Measurements from ENCODE around the gene HMCES.
A peak's percentile ranks its signal among the peaks of the same experiment; 100 is the strongest.
"Not testable (repeated sequence)": the region's sequence is repeated elsewhere in the genome, so short reads cannot be mapped to it uniquely, and the experiment has no call there.

The HMCES gene

DNA sequence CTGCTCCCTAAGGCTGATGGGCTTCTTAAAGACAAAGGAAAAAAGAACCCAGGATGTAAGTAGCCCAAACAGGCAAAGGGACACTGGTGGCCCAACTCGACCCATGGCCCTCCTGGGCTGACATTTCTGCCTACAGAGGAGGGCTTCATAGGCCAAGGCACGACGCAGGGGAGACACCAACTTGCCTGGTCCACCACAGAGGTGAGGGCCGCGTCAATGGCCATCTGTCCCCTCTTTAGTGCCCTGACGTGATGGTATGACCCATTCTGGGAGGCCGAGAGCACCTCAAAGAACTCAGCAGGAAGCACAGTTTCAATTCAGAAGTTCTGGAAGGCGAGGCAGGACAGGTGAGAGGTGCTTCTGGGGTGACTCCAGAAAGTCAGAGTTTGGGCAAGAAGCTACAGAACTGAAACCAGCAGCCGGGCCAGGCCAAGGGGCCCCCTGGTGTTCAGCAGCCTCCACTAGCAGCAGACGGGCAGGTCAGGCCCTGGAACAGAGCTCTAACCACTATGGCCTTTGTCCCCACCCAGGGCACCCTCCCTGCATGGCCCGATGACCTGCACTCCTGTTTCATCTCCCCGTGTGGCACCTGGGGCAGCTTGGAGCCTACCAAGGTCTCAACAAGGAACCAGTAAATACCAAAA, 45.1 kb downstream of the HMCES start:
- DNase-seq = peak; percentile 42

DNA sequence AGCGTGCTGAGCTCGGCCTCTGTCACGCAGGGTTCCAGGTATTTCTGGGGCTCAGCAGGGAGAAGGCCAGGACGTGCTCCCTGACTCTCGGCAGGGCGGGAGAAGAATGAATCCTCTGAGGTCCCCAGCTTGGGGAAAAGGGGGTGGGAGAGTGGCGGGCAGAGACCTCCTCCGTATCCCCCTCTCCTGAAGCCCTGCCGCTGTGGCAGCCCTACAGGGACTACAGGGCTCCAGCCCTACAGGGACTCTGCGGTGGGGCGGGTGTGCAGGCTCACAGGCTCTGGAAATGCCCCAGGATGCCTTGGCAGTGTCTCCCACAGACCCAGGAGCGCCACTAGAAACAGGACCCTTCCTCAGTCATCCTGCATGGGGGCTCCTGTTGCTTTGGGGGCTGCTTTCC, 46.2 kb downstream of the HMCES start:
- DNase-seq = no peak

DNA sequence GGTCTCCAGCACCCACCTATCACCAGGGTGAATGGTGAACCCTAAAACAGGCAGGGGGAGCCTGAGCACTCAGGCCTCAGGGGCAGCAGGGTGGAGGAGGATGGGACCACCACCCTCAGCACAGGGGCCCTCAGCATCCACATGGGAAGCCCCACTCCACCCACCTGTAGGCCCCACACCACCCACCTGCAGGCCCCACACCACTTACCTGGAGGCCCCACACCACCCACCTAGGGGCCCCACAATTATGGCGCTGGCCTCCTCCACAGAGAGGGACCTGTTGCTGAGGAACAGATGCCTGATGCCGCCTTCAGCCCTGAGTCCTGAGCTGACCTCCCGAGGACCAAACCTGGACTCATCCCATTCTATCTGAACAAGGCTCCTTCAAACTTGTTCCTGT, 46.7 kb downstream of the HMCES start:
- DNase-seq = no peak

DNA sequence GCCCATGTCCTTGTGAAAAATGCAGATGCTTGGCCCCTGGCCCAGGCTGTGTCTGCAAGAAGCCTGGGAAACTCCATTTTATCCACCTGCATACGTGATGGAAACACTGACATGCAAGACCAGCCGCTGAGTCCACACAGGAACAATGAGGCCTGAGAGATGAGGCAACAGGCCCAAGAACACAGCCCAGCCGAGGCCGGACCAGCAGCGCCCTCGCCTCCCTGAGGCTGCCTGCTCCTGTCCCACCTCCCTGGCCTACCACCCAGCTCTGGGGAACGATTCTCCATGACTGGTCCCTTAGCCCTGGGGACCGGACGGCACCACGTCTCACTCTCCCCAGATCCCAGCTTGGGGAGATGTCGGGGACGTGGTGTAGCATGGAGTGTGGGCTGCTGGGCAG, 47.5 kb downstream of the HMCES start:
- no peak for DNase-seq

DNA sequence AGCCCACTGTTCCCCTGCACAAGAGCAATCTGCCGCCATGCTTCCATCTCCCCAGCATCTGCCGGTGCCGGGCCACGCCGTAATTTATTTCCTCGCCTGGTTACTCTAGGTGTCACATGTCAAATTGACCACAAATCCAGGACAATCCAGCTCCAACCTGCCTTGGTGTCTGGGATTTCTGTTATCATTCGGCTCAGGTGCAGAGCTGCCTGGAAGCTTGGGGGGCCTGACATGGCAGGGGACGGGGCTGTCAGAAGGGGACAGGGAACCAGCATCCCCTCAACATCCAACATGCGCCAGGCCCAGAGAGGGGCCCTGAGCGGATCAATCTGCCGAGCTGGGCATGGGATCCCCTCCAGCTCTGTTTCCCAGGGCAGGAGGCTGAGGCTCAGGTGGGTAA, 47.9 kb downstream of the HMCES start:
- no peak for DNase-seq

DNA sequence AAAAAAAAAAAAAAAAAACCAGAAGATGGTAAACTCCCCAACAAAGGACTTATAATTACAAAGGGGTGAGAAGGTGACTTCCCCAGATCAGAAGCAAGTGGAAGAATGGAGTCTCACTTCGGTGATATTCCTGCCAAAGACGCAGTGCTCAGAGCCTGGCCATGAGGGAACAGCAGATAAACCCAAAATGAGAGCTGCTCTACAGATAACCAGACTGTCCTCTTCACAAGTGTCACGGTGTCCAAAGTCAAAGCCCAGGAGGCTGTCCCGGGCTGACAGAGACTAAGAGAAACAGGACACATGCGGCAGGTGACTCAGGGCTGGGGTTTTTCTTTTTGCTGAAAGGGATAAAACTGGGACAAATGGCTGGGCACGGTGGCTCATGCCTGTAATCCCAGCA, 48.8 kb downstream of the HMCES start:
- peak; percentile 49 for DNase-seq

DNA sequence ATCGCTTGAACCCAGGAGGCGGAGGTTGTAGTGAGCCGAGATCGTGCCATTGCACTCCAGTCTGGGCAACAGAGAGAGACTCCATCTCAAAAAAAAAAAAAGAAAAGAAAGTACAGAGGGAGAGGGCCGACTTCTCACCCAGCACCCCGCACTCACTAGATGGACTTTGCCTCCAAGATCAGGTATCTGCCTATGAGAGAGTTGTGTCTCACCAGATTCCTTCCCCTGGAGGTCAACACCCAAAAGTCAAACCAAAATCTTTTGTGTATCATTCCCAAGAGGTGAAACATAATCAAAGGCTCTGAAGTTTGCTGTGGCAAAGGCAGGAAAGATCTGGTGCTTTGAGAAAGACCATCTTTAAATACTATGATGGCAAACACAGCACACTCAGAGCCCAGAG, 51.2 kb downstream of the HMCES start:
- DNase-seq = no peak

DNA sequence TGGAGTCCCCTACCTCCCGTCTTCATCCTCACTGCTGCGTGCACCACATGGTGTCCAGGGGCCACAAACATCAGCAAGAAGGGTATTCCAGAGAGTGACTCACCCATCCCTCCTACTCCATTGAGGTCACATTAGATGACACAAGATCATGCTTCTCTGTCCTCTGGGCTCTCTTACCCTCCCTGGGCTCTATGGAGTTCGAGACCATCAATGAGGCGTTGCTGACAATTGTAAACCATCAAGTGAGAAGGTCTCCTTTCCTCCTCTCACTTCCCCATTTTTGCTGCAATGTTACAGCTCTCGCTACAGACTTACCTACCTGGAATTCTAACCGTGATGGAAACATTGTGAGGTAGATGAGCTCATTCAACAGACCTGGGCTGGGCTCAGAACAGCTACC, 51.7 kb downstream of the HMCES start:
- no peak for DNase-seq

DNA sequence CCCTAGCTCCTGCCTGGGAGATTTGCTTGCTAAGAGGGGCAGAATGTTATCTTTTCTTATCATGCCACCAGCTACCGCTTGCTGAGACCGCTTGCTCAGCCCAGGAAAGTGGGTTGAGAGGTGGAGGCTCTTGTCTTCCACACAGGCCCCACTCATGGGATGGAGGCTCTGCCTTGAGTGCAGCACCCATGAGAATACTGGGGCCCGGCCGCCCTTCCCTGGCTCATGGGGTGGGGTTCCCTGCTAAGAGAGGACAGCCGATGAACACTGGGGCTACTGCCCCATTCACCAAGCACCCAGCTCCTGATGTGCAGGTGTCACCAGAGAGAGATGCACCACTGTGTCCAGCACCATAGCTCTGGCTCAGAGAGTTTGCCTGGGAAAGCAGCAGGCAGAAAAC, 55.2 kb downstream of the HMCES start:
- no peak for DNase-seq

DNA sequence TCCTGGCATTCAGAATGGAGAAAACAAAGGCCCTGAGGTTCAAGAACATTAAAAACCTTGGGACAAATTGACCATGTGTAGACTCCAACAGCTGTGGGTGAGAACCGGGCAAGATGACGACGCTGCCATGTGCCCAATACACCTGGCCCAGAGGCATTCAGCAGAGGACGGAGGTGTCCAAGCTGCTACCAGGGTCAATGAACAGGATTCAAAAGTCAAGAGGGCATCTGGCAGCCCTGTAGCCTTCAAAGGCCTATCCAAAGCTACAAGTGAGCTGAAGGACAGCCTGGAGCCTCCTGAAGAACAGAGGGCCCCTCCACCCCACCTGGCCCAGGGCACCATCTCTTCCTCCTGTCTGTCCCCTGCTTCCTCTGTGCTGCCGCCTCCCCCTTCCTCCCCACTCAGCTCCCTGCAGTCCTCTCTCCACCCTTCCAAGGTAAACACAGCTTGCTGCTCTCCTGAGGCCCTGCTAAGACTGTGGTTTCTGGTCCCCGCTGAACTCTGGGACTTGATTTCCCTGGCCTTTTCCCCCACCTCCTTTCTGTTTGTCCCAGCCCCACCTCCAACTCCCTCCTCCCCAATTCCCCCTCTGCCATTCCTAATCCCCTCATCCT, 57.5 kb downstream of the HMCES start:
- DNase-seq = no peak

DNA sequence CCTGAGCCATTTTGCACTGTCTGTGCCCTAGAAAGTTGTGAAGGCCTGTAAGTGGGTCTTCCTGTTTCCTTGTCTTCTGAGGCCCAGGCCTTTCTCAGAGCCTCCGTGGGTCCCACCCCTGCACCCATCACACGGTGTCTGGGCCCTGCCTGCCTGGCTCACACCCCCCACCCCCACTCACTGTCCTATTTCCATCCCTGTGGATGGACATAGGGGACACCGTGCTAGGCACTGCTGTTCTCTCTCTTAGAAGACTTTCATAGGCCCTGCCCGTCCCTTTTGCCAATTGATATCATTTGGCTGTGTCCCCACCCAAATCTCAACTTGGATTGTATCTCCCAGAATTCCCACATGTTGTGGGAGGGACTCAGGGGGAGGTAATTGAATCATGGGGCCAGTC, 59.0 kb downstream of the HMCES start:
- DNase-seq = not testable (repeated sequence)

DNA sequence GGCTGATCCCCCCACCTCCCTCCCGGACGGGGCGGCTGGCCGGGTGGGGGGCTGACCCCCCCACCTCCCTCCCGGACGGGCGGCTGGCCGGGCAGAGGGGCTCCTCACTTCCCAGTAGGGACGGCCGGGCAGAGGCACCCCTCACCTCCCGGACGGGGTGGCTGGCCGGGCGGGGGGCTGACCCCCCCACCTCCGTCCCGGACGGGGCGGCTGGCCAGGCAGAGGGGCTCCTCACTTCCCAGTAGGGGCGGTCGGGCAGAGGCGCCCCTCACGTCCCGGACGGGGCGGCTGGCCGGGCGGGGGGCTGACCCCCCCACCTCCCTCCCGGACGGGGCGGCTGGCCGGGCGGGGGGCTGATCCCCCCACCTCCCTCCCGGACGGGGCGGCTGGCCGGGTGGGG, 60.5 kb downstream of the HMCES start:
- DNase-seq = not testable (repeated sequence)

DNA sequence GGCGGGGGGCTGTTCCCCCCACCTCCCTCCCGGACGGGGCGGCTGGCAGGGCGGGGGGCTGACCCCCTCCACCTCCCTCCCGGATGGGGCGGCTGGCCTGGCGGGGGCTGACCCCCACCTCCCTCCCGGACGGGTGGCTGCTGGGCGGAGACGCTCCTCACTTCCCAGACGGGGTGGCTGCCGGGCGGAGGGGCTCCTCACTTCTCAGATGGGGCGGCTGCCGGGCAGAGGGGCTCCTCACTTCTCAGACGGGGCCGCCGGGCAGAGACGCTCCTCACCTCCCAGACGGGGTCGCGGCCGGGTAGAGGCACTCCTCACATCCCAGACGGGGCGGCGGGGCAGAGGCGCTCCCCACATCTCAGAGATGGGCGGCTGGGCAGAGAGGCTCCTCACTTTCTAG, 61.2 kb downstream of the HMCES start:
- DNase-seq = not testable (repeated sequence)

DNA sequence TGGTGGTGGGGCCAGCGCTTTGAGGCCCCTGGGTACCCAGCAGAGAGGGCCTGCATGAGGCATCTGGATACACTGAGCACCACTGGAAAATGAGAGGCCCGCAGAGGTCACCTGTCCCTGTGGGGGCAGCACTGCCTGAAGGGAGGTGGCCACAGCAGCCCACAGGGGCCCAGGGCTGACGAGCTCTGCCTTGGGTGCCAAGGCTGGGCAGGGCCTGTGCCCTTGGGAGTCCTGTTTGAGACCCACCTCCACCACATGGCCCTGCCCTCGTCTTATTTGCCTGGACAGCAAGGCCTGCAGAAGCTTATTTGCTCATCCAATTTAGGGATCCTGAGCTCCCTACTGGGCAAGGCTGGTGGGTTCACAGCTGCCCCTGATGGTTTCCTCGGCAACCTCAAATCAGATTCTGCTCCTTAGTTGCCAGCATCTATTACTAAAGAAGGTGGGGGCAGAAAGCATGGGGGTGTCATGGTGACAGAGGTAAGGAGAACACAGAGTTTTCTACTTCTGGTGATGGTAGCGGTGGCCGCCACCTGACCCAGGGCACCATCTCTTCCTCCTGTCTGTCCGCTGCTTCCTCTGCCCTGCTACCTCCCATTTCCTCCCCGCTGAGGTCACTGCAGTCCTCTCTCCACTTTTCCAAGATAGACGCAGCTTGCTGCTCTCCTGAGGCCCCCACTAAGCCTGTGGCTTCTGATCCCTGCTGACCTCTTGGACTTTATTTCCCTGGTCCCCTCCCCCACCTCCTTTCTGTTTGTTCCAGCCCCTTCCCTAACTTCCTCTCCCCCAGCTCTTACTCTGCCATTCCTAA, 62.9 kb downstream of the HMCES start:
- no peak for DNase-seq

DNA sequence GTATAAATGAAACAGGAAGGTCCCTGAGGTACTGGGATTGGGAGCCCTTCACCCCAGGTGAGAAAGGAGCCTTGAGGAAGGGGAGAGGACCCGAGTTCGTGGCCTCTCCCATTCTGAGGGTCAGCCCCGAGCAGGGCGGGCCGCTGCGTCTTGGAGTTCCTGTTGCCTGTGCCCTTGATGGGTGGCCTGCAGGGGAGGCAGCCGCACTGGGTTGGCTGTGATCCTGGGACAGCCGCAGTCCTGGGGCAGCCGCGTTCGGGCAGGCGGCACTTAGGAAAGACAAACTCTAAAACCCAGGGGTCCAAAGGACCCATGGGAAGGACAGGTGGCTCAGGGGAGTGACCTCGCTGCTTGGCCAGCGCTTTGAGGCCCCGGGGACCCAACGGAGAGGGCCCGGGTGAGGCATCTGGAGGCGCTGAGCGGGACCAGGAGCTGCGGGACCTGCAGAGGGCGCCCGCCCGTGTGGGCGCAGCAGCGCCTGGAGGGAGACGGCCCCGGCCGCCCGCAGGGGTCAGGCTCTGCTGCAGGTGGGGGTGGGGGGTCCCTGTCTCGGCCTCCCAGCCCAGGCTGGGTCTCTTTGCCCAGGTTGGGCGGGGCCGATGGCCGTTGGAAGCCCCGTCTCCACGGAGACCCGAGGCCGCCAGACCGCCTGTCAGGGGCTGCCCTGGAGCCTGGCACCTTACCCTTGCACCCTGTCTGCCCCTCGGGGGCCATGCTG, 65.1 kb downstream of the HMCES start:
- peak; percentile 76 for DNase-seq

DNA sequence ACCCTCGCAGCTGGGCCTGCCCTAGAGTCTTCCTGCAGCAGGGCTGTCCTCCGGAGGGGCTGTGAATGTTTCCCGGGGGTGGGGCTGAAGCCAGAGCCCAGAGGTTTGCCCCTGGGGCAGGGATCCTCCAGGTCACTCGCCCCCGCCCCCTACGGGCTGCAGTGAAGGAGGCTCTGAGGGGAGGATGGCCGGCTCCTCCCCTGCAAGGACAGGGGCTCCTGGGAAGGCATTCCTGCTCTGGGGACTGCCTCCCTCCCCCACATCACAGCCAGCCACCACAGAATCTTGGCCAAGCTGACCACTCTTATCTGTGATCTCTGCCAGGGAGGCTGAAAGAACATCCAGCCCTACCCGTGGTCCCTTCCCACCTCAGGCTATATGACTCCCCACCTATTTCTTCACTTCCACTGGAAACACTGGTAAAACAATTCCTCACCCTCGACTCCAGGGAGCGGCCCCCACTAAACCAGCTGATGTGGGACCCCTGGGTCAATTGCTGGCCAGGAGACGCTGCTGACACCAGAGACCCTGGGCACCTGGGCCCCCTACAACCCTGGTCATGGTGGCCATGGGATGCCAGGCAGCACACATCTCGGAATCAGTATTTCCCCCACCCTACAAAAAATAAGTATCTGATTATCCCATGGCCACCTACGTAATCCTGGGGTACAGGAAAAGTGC, 66.0 kb downstream of the HMCES start:
- DNase-seq = no peak

DNA sequence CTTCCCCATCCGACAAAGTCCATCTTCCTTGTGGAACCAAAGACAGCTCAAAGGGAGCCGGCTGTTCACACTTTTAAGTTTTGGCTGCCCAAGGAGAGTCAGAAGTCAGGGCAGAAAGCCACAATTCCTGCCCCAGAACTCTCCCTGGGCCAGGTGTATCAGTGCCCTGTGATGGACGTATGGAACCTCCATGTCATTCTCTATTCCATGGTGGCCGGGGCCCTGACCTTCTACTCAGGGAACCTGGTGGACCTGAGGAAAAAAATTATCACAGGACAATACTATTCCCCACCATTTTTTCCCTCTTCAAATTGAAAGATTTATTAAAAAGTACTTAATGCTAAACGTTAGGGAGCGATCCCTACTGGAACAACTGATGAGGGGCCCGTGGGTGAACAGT, 66.6 kb downstream of the HMCES start:
- DNase-seq = no peak

DNA sequence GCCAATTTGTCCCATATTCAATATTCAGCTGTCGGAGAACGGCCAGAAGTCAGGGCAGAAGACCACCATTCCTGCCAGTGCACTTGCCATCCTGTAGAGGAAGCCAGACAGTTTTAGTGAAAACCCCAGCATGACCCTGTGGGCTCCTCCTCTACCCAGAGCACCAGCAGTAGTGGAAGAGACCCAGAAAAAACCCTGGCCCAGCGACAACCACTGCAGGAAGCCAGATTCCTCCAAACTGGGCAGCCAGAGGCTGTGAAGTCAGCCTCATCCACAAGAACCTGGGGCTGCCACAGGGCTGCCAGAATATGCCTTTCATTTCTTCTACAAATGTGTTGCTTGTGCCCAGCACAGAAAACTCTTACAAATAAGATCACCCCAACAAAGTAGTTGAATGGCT, 67.3 kb downstream of the HMCES start:
- no peak for DNase-seq

DNA sequence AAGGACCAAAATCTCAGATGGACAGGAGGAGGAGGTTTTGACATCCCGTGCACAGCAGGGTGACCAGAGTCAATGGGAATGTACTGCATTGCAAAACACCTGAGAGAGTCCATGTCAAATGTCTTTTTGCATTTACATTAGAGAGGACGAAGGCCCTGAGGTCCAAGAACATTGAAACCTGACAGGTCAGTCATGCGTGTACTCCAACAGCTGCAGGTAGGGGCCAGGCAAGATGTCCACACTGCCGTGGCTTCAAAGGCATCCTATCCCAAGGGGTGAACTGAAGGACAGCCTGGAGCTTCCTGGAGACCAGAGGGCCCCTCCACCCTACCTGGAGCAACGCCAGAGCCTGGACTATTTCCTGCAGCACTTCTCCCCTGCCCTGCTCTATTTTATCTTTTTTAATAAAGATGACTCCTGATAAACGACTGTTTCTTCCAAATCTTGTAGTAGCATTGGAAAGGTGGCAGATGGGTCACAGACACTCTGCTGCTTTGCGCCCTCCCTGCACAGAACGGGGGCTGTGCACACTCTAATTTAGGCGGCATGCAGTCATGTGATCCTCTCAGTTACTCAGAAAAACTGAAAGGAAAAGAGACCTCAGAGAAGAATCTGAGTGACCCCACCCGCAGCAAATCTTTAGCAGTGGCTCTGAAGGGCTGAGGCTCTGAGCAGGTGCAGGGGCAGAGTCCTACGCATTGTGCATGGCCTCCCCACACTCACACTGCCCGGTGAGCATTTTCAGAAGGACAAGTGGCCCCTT, 68.2 kb downstream of the HMCES start:
- DNase-seq = no peak

DNA sequence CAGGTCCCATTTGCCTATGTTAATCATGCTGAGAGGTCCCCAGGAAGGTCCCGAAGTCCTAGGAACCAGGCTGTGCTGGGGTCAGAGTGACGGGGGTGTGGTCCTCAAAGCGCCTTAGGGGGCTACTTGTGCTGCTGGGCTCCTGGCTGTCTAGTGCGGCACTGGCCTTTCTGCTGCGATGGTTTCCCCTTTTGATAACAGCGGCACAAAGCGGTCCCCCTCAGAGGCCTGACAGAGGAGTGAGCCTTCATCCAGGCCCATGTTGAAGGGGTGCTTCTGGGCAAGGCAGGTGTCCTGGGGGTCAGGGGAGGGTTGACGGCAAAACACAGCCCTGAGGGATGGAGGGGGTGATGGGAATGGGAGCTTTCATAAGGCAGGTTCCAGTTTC, 68.8 kb downstream of the HMCES start:
- DNase-seq = no peak

DNA sequence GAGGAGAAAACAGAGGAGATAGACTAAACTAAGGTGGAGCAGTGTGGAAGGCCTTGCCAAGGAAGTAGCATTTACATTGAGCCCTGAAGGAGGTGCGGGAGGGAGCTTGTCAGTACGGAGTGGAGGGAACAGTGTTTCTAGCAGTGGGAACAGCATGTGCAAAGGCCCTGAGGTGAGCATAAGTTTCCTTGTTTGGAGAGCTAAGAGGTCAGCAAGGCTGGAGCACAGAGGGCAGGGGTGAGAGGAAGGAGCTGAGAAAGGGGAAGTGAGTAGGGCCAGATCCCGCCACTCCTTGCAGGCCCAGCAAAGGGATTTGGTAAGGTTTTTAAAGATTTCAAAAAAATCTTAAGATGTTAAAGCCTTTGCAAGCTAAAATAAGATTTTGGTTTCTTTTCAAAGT, 70.1 kb downstream of the HMCES start:
- peak; percentile 36 for DNase-seq

DNA sequence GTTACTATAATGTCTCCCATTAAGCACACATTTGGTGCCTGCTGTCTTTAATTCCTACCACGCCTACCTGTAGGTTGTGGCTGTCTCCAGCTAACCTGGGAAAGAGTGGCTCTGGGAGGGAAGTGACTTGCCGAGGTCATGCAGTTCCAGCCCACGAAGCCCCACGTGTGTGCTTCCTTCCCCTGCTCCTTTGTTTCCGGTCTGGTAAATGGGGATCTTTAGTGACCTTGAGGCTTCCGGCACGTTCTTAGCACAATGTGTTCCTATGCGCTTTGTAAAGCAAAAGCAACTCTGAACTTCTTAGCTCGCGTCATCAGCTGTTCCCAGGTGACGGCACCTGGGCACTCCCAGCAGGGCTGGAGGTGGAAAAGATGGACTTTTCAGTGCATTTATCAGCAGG, 70.5 kb downstream of the HMCES start:
- not testable (repeated sequence) for DNase-seq

All from hematopoietic multipotent progenitor cell treated with erythropoietin and hydrocortisone succinate and interleukin-3 and kit ligand, for 4 days (in vitro differentiated cells).